ENCODE measurements around the gene CERS6.

The CERS6 gene

GRCh38 chr2:168565512-168565911 lies 109.4 kb downstream of the CERS6 start:
- DNase-seq (ENCODE audit: low read depth in 2 of 2, low spot score in 1 of 2), result no peak

- DNase-seq (ENCODE audit: low read depth in 2 of 2, low spot score in 1 of 2), result no peak
These were observed 111.0 kb downstream of the CERS6 start for GRCh38 chr2:168566974-168567665.

- DNase-seq (ENCODE audit: low read depth in 2 of 2, low spot score in 1 of 2), result no peak
These were observed 111.8 kb downstream of the CERS6 start for GRCh38 chr2:168567836-168568235.

GRCh38 chr2:168568476-168569267 lies 112.6 kb downstream of the CERS6 start:
- no peak for DNase-seq (ENCODE audit: low read depth in 2 of 2, low spot score in 1 of 2)

GRCh38 chr2:168571061-168571460 lies 115.0 kb downstream of the CERS6 start:
- DNase-seq (ENCODE audit: low read depth in 2 of 2, low spot score in 1 of 2), result no peak

- no peak for DNase-seq (ENCODE audit: low read depth in 2 of 2, low spot score in 1 of 2)
These were observed 117.2 kb downstream of the CERS6 start for GRCh38 chr2:168573128-168573903.

GRCh38 chr2:168574856-168575630 lies 119.0 kb downstream of the CERS6 start:
- DNase-seq (ENCODE audit: low read depth in 2 of 2, low spot score in 1 of 2), result no peak

GRCh38 chr2:168577885-168578284 lies 121.8 kb downstream of the CERS6 start:
- DNase-seq (ENCODE audit: low read depth in 2 of 2, low spot score in 1 of 2), result no peak

- no peak for DNase-seq (ENCODE audit: low read depth in 2 of 2, low spot score in 1 of 2)
These were observed 127.1 kb downstream of the CERS6 start for GRCh38 chr2:168583064-168583709.

GRCh38 chr2:168583710-168584521 lies 127.8 kb downstream of the CERS6 start:
- no peak for DNase-seq (ENCODE audit: low read depth in 2 of 2, low spot score in 1 of 2)

GRCh38 chr2:168584911-168585310 lies 128.8 kb downstream of the CERS6 start:
- no peak for DNase-seq (ENCODE audit: low read depth in 2 of 2, low spot score in 1 of 2)

GRCh38 chr2:168585700-168586099 lies 129.6 kb downstream of the CERS6 start:
- no peak for DNase-seq (ENCODE audit: low read depth in 2 of 2, low spot score in 1 of 2)

- DNase-seq (ENCODE audit: low read depth in 2 of 2, low spot score in 1 of 2), result no peak
These were observed 131.2 kb downstream of the CERS6 start for GRCh38 chr2:168587307-168587706.

GRCh38 chr2:168589236-168590211 lies 133.5 kb downstream of the CERS6 start:
- no peak for DNase-seq (ENCODE audit: low read depth in 2 of 2, low spot score in 1 of 2)

- no peak for DNase-seq (ENCODE audit: low read depth in 2 of 2, low spot score in 1 of 2)
These were observed 136.2 kb downstream of the CERS6 start for GRCh38 chr2:168592181-168592831.

- no peak for DNase-seq (ENCODE audit: low read depth in 2 of 2, low spot score in 1 of 2)
These were observed 137.6 kb downstream of the CERS6 start for GRCh38 chr2:168593713-168594112.

- DNase-seq (ENCODE audit: low read depth in 2 of 2, low spot score in 1 of 2), result no peak
These were observed 138.7 kb downstream of the CERS6 start for GRCh38 chr2:168594778-168595177.

Data from stimulated activated CD8-positive, alpha-beta memory T cell treated with anti-CD3 and anti-CD28 coated beads, Interleukin-4, amount 100 ng/mL, for 1 hour (primary cell).